ENCODE measurements around the gene FHDC1.

DNA sequence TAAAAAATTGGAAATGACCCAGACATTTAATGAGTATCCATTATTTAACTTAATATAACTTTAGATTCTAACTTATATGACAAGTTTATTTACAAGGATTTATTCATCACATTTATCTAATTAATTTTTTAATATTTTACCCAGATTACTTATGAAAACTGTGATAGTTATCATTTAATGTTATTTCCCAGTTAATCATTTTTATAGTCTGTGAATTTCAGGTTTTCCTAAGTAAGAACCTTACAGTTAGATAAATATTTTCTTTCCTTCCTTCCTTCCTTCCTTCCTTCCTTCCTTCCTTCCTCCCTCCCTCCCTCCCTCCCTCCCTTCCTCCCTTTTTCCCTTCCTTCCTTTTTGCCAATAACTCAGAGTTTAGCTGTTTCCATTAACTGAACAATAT is 14.8 kb upstream of the FHDC1 start:
- TF ChIP-seq, protein P1, sequence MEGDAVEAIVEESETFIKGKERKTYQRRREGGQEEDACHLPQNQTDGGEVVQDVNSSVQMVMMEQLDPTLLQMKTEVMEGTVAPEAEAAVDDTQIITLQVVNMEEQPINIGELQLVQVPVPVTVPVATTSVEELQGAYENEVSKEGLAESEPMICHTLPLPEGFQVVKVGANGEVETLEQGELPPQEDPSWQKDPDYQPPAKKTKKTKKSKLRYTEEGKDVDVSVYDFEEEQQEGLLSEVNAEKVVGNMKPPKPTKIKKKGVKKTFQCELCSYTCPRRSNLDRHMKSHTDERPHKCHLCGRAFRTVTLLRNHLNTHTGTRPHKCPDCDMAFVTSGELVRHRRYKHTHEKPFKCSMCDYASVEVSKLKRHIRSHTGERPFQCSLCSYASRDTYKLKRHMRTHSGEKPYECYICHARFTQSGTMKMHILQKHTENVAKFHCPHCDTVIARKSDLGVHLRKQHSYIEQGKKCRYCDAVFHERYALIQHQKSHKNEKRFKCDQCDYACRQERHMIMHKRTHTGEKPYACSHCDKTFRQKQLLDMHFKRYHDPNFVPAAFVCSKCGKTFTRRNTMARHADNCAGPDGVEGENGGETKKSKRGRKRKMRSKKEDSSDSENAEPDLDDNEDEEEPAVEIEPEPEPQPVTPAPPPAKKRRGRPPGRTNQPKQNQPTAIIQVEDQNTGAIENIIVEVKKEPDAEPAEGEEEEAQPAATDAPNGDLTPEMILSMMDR (conservative IDR thresholded peaks at IDR 0.05; ENCODE audit: low read depth, low read length), result no peak
- TF ChIP-seq EZH2 (IDR thresholded peaks at IDR 0.05; ENCODE audit: low read length, unreplicated experiment), result no peak
